Measurements from ENCODE around the gene KIAA1958.

DNA sequence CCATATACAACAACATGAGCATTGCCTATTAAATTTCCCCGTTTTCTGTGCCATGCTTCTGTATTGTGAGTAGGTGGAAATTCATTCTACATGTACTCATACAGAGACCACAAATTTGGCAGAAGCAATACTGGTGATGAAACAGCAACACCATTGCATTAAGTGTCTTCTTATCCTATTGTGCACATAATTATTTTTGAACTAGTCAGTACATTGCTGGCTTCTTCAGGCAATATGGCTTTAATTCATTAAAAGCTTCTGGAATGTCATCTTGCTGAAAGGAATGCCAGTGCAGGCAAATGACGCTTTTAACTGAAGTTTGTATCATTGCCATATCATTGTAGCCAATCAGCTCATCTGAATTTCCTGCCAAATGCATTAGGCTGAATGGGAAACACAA, 82.6 kb downstream of the KIAA1958 start:
- TF ChIP-seq, protein P1, sequence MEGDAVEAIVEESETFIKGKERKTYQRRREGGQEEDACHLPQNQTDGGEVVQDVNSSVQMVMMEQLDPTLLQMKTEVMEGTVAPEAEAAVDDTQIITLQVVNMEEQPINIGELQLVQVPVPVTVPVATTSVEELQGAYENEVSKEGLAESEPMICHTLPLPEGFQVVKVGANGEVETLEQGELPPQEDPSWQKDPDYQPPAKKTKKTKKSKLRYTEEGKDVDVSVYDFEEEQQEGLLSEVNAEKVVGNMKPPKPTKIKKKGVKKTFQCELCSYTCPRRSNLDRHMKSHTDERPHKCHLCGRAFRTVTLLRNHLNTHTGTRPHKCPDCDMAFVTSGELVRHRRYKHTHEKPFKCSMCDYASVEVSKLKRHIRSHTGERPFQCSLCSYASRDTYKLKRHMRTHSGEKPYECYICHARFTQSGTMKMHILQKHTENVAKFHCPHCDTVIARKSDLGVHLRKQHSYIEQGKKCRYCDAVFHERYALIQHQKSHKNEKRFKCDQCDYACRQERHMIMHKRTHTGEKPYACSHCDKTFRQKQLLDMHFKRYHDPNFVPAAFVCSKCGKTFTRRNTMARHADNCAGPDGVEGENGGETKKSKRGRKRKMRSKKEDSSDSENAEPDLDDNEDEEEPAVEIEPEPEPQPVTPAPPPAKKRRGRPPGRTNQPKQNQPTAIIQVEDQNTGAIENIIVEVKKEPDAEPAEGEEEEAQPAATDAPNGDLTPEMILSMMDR (IDR thresholded peaks at IDR 0.05) = no peak
- TF ChIP-seq POLR2A (IDR thresholded peaks at IDR 0.05) = no peak
- TF ChIP-seq POLR2AphosphoS5 (IDR thresholded peaks at IDR 0.05) = no peak
